Testis (tissue), 2 donors: ENCODE measurements around the gene CELA1.

Experiments
- POLR2A ChIP-seq: fragments of 450-650 bp; IDR thresholded peaks from one replicate; pipeline ENCODE4 v1.6.1; 2017; ENCODE audit warnings: antibody characterized with exemption, mild to moderate bottlenecking, moderate library complexity
- TF ChIP-seq, protein P1 (sequence below), 3 experiments: fragments of 450-650 bp in 2 of 3; fragments of 200-600 bp in 1 of 3; sonication (generic) in 1 of 3; IDR thresholded peaks; one replicate each; pipeline ENCODE4 v1.5.1; 2016 to 2019; ENCODE audit warnings: antibody characterized with exemption in 3 of 3, mild to moderate bottlenecking in 2 of 3, moderate library complexity in 1 of 3

GRCh38 chr12:51357374-51358047, 11.0 kb upstream of the CELA1 start:
- no peak for TF ChIP-seq POLR2A
- TF ChIP-seq, protein P1, sequence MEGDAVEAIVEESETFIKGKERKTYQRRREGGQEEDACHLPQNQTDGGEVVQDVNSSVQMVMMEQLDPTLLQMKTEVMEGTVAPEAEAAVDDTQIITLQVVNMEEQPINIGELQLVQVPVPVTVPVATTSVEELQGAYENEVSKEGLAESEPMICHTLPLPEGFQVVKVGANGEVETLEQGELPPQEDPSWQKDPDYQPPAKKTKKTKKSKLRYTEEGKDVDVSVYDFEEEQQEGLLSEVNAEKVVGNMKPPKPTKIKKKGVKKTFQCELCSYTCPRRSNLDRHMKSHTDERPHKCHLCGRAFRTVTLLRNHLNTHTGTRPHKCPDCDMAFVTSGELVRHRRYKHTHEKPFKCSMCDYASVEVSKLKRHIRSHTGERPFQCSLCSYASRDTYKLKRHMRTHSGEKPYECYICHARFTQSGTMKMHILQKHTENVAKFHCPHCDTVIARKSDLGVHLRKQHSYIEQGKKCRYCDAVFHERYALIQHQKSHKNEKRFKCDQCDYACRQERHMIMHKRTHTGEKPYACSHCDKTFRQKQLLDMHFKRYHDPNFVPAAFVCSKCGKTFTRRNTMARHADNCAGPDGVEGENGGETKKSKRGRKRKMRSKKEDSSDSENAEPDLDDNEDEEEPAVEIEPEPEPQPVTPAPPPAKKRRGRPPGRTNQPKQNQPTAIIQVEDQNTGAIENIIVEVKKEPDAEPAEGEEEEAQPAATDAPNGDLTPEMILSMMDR (IDR thresholded peaks at IDR 0.05): no peak
